HepG2 (cell line): ENCODE measurements around the gene PIP4K2C. TPM values are rescaled to one million over a fixed set of nuclear protein-coding genes. Genes with fewer than 3 reads are reported as not detected.

Experiments
- ATAC-seq: fragments of 200-7000 bp; cut with Tn5 transposase; 3 replicates; pipeline ENCODE4 v1.9.1; 2020; ENCODE audit warnings: mild to moderate bottlenecking, moderate library complexity
- BruUV-seq: library from RNA; stranded (reverse); fragments of 400-500 nt; replicated peaks from 2 replicates; lab custom pipeline; 2021; lab: Mats Ljungman, UMichigan
- CTCF ChIA-PET: fragments of 300-600 bp; formaldehyde crosslinking; extraction: SDS; loops from one replicate; lab custom pipeline; 2021; ENCODE audit warnings: low total read pairs, inconsistent platforms, low intra/inter-chr PET ratio; lab: Yijun Ruan, JAX
- POLR2A ChIA-PET: fragments of 350-600 bp; sonication (Branson Sonifier 250); formaldehyde crosslinking; loops from one replicate; lab custom pipeline; 2020; ENCODE audit warnings: antibody characterized with exemption, inconsistent platforms; lab: Yijun Ruan, JAX
- DNase-seq: peaks from one replicate; pipeline ENCODE4 v3.0.0-alpha.2; 2015; ENCODE audit warnings: low spot score
- FAIRE-seq: peaks from 3 replicates; lab custom pipeline; 2011; peaks lifted over from hg19 to GRCh38; lab: Jason Lieb, UNC
- H2AFZ ChIP-seq: one replicate; pipeline ENCODE4 v1.6.1; 2011; ENCODE audit warnings: low read length, inconsistent platforms
- H3K27ac ChIP-seq: fragments of 300-600 bp; 3 replicates; pipeline ENCODE4 v1.8.0; 2011; ENCODE audit warnings: mixed run types, mild to moderate bottlenecking, mixed read lengths, low read length, inconsistent platforms; ENCODE audit not compliant: insufficient read depth; ENCODE audit errors: extremely low read length
- H3K27me3 ChIP-seq, 2 experiments: fragments of 200-600 bp in 1 of 2; 2 replicates in 1 of 2; 3 replicates in 1 of 2; pipeline versions ENCODE4 v1.6.0 to v1.8.0; 2011; ENCODE audit warnings: low read length in 2 of 2, mild to moderate bottlenecking in 2 of 2, moderate library complexity in 2 of 2, inconsistent platforms in 1 of 2; ENCODE audit not compliant: insufficient read depth in 2 of 2, control insufficient read depth in 1 of 2
- H3K36me3 ChIP-seq, 2 experiments: fragments of 200-600 bp in 1 of 2; replicated peaks in 1 of 2; 2 replicates in 1 of 2; 3 replicates in 1 of 2; pipeline versions ENCODE4 v1.5.1 to v1.8.0; 2011; ENCODE audit warnings: low read length in 2 of 2, inconsistent platforms in 1 of 2; ENCODE audit not compliant: insufficient read depth in 2 of 2, control insufficient read depth in 1 of 2
- H3K4me1 ChIP-seq: 2 replicates; pipeline ENCODE4 v1.5.1; 2012; ENCODE audit warnings: low read length, inconsistent platforms; ENCODE audit not compliant: insufficient read depth
- H3K4me2 ChIP-seq: 2 replicates; pipeline ENCODE4 v1.6.0; 2011; ENCODE audit warnings: low read depth, low read length, inconsistent platforms
- H3K4me3 ChIP-seq, 3 experiments: fragments of 200-600 bp in 1 of 3; sonication (generic), shearing (Covaris generic) in 1 of 3; replicated peaks in 1 of 3; 2 replicates each; pipeline ENCODE4 v1.5.1; 2011 to 2016; ENCODE audit warnings: low read length in 3 of 3, inconsistent platforms in 2 of 3, low read depth in 2 of 3, mild to moderate bottlenecking in 2 of 3, control low read depth in 1 of 3, mixed read lengths in 1 of 3; ENCODE audit not compliant: insufficient read depth in 1 of 3
- H3K79me2 ChIP-seq: one replicate; pipeline ENCODE4 v1.6.1; 2011; ENCODE audit warnings: low read length, inconsistent platforms; ENCODE audit not compliant: insufficient read depth
- H3K9ac ChIP-seq: 2 replicates; pipeline ENCODE4 v1.6.0; 2011; ENCODE audit warnings: mild to moderate bottlenecking, low read depth, low read length, inconsistent platforms; ENCODE audit not compliant: insufficient read depth
- H3K9me3 ChIP-seq: 2 replicates; pipeline ENCODE4 v1.5.1; 2012; ENCODE audit warnings: mild to moderate bottlenecking, low read length
- H4K20me1 ChIP-seq: 2 replicates; pipeline ENCODE4 v1.6.0; 2011; ENCODE audit warnings: inconsistent platforms, mild to moderate bottlenecking, low read length, moderate library complexity; ENCODE audit not compliant: insufficient read depth
- ETV5 ChIP-seq: IDR thresholded peaks from 2 replicates; pipeline ENCODE4 v1.6.1; 2018; ENCODE audit warnings: missing biosample characterization, missing genetic modification reagents, inconsistent platforms, borderline replicate concordance
- KAT7 ChIP-seq: IDR thresholded peaks from 2 replicates; pipeline ENCODE4 v1.6.1; 2018; ENCODE audit warnings: borderline replicate concordance, missing compliant biosample characterization
- MAFF ChIP-seq: IDR thresholded peaks from 2 replicates; pipeline ENCODE4 v1.6.1; 2011; ENCODE audit warnings: low read depth, low read length, improper control_type of control experiment
- PAX8 ChIP-seq: sonication (generic); formaldehyde crosslinking; IDR thresholded peaks from 2 replicates; pipeline ENCODE4 v1.8.0; 2022; ENCODE audit warnings: mild to moderate bottlenecking, missing genetic modification reagents, borderline replicate concordance
- POLR2AphosphoS5 ChIP-seq: IDR thresholded peaks from 2 replicates; pipeline ENCODE4 v1.6.1; 2012; ENCODE audit warnings: low read depth, low read length
- RCOR2 ChIP-seq: IDR thresholded peaks from 2 replicates; pipeline ENCODE4 v1.6.1; 2016; ENCODE audit warnings: missing biosample characterization, missing genetic modification reagents
- SETDB1 ChIP-seq: sonication (generic); formaldehyde crosslinking; IDR thresholded peaks from 2 replicates; pipeline ENCODE4 v1.5.1; 2020; ENCODE audit warnings: missing genetic modification reagents, mild to moderate bottlenecking, borderline replicate concordance
- TEAD3 ChIP-seq: optimal IDR thresholded peaks from 2 replicates; pipeline ENCODE3; 2016; ENCODE audit warnings: borderline replicate concordance
- ZNF142 ChIP-seq: sonication (generic); formaldehyde crosslinking; IDR thresholded peaks from 2 replicates; pipeline ENCODE4 v1.4.0; 2020; ENCODE audit warnings: missing genetic modification reagents
- ZNF567 ChIP-seq: sonication (generic); formaldehyde crosslinking; IDR thresholded peaks from 2 replicates; pipeline ENCODE4 v1.8.1; 2023; ENCODE audit warnings: mild to moderate bottlenecking, missing genetic modification reagents, borderline replicate concordance
- ZNF678 ChIP-seq: sonication (generic); formaldehyde crosslinking; IDR thresholded peaks from 2 replicates; pipeline ENCODE4 v1.4.0; 2020; ENCODE audit warnings: mild to moderate bottlenecking, missing genetic modification reagents
- WGBS: methylation state at CpG from one replicate; pipeline ENCODE4 v1.1.6; 2017; ENCODE audit warnings: low lambda C conversion rate; 5-methylcytosine and 5-hydroxymethylcytosine counted together
- in situ Hi-C: cut with HindIII; loops from 2 replicates; pipeline ENCODE4 v1.10.0; 2017; ENCODE audit warnings: low pct_unique_long_range_greater_than_20kb; ENCODE audit not compliant: extremely low pct_ligation_motif_present
- intact Hi-C: fragments of 100-400 bp; cut with micrococcal nuclease; formaldehyde crosslinking; loops from one replicate; pipeline ENCODE4 v1.10.0; 2022; ENCODE audit not compliant: unreplicated experiment
- polyA plus RNA-seq, 8 experiments: library from polyadenylated mRNA; depleted of rRNA in 3 of 8; stranded (reverse) in 7 of 8; unstranded in 1 of 8; fragments of >200 nt; fragmentation: Illumina TruSeq in 4 of 8; extraction: Trizol in 4 of 8; gene quantifications; 2 replicates each; pipeline versions ENCODE4 v1.2.1 to v1.2.3, GENCODE V29; 2011 to 2016; ENCODE audit warnings: low read depth in 4 of 8, missing spikeins in 1 of 8, mixed read lengths in 1 of 8; ENCODE audit not compliant: insufficient read depth in 1 of 8
- total RNA-seq, 5 experiments: library from RNA; depleted of rRNA; stranded (reverse); fragments of >200 nt; fragmentation: Illumina TruSeq; extraction: Trizol; gene quantifications; 2 replicates each; pipeline ENCODE4 v1.2.3, GENCODE V29; 2016; ENCODE audit warnings: low read depth in 1 of 5

PIP4K2C gene
- total and polyA plus RNA-seq, 2 of the 13 experiments (the other 11 are each of a cell fraction or from before 2014, with no cell fraction given), result 23.3 to 26.4 TPM

- TF ChIP-seq SETDB1 (CRISPR knock-in tag) (no peak), TEAD3 (CRISPR knock-in tag) (peak; percentile 92), POLR2AphosphoS5 (0 out of 2 replicates have a peak, but pooled peaks have one; percentile 3), MAFF (peak; percentile 43; the same call in 1 of the 2 replicates), ZNF678 (CRISPR knock-in tag) (no peak)
Measured at GRCh38 chr12:57576613-57577160, 14.3 kb upstream of the PIP4K2C start (continued).

GRCh38 chr12:57577981-57578758 is 12.8 kb upstream of the PIP4K2C start:
- in situ Hi-C loops (no loop called here), intact Hi-C loops (no loop called here)
- H3K27ac ChIP-seq, result peak overlapping the region; percentile 99
- peak overlapping the region; percentile 90; the same call in 1 of the 2 replicates for H3K4me2 ChIP-seq
- peaks cover 86% of the 10 kb centered on the region for H3K4me1 ChIP-seq
- peaks cover 2 to 18% of the 10 kb centered on the region in 2 experiments; a peak in 3 of 5 replicates for H3K36me3 ChIP-seq
- no peaks in the 10 kb centered on the region for H4K20me1 ChIP-seq
- no peak overlapping the region; a peak in 1 of 6 replicates for H3K4me3 ChIP-seq
- ATAC-seq (no peak), FAIRE-seq (no peak), DNase-seq (no peak)
- 0 out of 2 replicates have a peak overlapping the region, but pooled peaks have one; percentile 72 for H3K9ac ChIP-seq
- peaks cover 10% of the 10 kb centered on the region for H3K79me2 ChIP-seq
- no peaks in the 10 kb centered on the region for H3K9me3 ChIP-seq
- ChIA-PET POLR2A (interaction anchor here (3.7 to 4.4 kb wide), 3 partner anchors 13 to 58 kb away, joined by 26 to 40 read pairs (median 35); partner anchors contain the start of genes DDIT3 and PIP4K2C), CTCF (no interaction called here)
- no TSS peak for BruUV-seq
- H3K27me3 ChIP-seq, result no peaks in the 10 kb centered on the region
- no peak overlapping the region for H2AFZ ChIP-seq
- TF ChIP-seq RCOR2 (CRISPR knock-in tag) (no peak), ZNF142 (CRISPR knock-in tag) (no peak), ETV5 (CRISPR knock-in tag) (no peak), KAT7 (no peak), PAX8 (no peak), ZNF567 (CRISPR knock-in tag) (no peak)
- WGBS, result 96% methylated on average over 12 of the region's 12 CpGs
